A673 (cell line): ENCODE measurements around the gene TMEM255B. TPM values are rescaled to one million over a fixed set of nuclear protein-coding genes. Genes with fewer than 3 reads are reported as not detected.

Experiments used
- BruUV-seq: library from RNA; stranded (reverse); fragments of 400-500 nt; replicated peaks from 2 replicates; lab custom pipeline; 2021; lab: Mats Ljungman, UMichigan
- CTCF ChIA-PET: fragments of 300-600 bp; sonication (Branson Sonifier 250); formaldehyde crosslinking; loops from one replicate; lab custom pipeline; 2022; ENCODE audit warnings: antibody characterized with exemption; lab: Charles Lee
- POLR2A ChIA-PET: fragments of 300-600 bp; sonication (Branson Sonifier 250); formaldehyde crosslinking; loops from one replicate; lab custom pipeline; 2022; ENCODE audit warnings: antibody characterized with exemption; ENCODE audit not compliant: low non-redundant PET; lab: Charles Lee
- DNase-seq: peaks from one replicate; pipeline ENCODE4 v3.0.0-alpha.2; 2015; ENCODE audit warnings: low spot score
- H3K27ac ChIP-seq: fragments of 200-600 bp; sonication (generic); 2 replicates; pipeline ENCODE4 v1.5.1; 2016; ENCODE audit warnings: mixed run types, low read depth, mild to moderate bottlenecking, mixed read lengths, antibody characterized with exemption, low read length; ENCODE audit not compliant: poor library complexity, severe bottlenecking
- H3K27me3 ChIP-seq: fragments of 200-600 bp; sonication (generic); replicated peaks from 2 replicates; pipeline ENCODE4 v1.6.1; 2017; ENCODE audit warnings: mixed run types, low read depth, mild to moderate bottlenecking, mixed read lengths, antibody characterized with exemption, low read length; ENCODE audit not compliant: insufficient read depth, poor library complexity
- H3K36me3 ChIP-seq: fragments of 200-600 bp; sonication (generic); 2 replicates; pipeline ENCODE4 v1.6.1; 2016; ENCODE audit warnings: mixed run types, mild to moderate bottlenecking, mixed read lengths, antibody characterized with exemption, low read length; ENCODE audit not compliant: insufficient read depth, poor library complexity, severe bottlenecking
- H3K4me1 ChIP-seq: fragments of 200-600 bp; sonication (generic); 2 replicates; pipeline ENCODE4 v1.6.1; 2017; ENCODE audit warnings: mixed run types, mild to moderate bottlenecking, mixed read lengths, antibody characterized with exemption, low read length; ENCODE audit not compliant: insufficient read depth, poor library complexity, severe bottlenecking
- H3K4me3 ChIP-seq: fragments of 200-600 bp; sonication (generic); 2 replicates; pipeline ENCODE4 v1.5.1; 2016; ENCODE audit warnings: low read depth, mixed run types, mild to moderate bottlenecking, mixed read lengths, low read length; ENCODE audit not compliant: poor library complexity, severe bottlenecking
- H3K9me3 ChIP-seq: fragments of 200-600 bp; sonication (generic); 2 replicates; pipeline ENCODE4 v1.6.1; 2016; ENCODE audit warnings: mixed run types, low read depth, mild to moderate bottlenecking, mixed read lengths, antibody characterized with exemption, low read length; ENCODE audit not compliant: poor library complexity, severe bottlenecking
- EZH2 ChIP-seq: fragments of 200-600 bp; sonication (generic); IDR thresholded peaks from 2 replicates; pipeline ENCODE4 v1.6.1; 2017; ENCODE audit warnings: borderline replicate concordance, low read depth, mild to moderate bottlenecking, mixed read lengths, antibody characterized with exemption, low read length; ENCODE audit not compliant: poor library complexity, severe bottlenecking
- intact Hi-C: fragments of 100-400 bp; cut with micrococcal nuclease; formaldehyde crosslinking; loops from one replicate; pipeline ENCODE4 v1.10.0; 2022; ENCODE audit not compliant: unreplicated experiment
- total RNA-seq: library from RNA; stranded (reverse); gene quantifications from 2 replicates; pipeline ENCODE4 v1.2.3, GENCODE V29; 2021
- TF ChIP-seq, protein P1 (sequence below): fragments of 300-800, 200-600 bp; sonication (generic); conservative IDR thresholded peaks from 2 replicates; pipeline ENCODE4 v1.5.1; 2017; ENCODE audit warnings: low read depth, mild to moderate bottlenecking, antibody characterized with exemption, low read length, moderate library complexity, mixed read lengths

The TMEM255B gene
- total RNA-seq, 1 experiment from 2014 or later = 0.06 TPM

DNA sequence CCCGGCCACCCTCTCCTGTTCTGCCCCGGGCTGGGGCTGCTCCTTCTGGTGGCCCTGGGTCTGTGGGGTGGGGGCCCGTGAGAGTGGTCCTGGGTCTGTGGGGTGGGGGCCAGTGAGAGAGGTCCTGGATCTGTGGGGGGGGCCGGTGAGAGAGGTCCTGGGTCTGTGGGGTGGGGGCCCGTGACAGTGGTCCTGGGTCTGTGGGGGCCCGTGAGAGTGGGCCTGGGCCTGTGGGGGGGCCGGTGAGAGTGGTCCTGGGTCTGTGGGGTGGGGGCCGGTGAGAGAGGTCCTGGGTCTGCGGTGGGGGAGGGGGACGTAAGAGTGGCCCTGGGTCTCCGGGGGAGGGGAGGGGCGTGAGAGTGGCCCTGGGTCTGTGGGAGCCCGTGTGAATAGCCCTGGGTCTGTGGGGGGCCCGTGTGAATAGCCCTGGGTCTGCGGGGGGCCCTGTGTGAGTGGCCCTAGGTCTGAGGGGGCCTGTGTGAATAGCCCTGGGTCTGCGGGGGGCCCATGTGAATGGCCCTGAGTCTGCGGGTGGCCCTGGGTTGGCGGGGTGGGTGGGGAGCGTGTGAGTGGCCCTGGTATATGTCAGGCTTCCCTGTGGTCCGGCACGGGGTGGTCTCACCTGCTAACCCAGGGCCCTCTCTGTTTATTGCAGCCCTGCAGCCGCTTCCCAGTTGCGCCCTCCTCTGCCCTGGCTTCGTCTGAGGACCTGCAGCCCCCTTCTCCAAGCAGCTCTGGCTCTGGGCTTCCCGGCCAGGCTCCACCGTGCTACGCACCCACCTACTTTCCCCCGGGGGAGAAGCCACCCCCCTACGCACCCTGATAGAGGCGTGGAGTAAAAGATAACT, 52.3 kb downstream of the TMEM255B start:
- POLR2A ChIA-PET = no interaction called here
- no peak overlapping the region for H3K27ac ChIP-seq
- H3K4me3 ChIP-seq = no peak overlapping the region
- no peaks in the 10 kb centered on the region for H3K4me1 ChIP-seq
- no peaks in the 10 kb centered on the region for H3K27me3 ChIP-seq
- CTCF ChIA-PET = no interaction called here
- H3K9me3 ChIP-seq = peaks cover 5% of the 10 kb centered on the region
- intact Hi-C loops = no loop called here
- TF ChIP-seq, protein P1, sequence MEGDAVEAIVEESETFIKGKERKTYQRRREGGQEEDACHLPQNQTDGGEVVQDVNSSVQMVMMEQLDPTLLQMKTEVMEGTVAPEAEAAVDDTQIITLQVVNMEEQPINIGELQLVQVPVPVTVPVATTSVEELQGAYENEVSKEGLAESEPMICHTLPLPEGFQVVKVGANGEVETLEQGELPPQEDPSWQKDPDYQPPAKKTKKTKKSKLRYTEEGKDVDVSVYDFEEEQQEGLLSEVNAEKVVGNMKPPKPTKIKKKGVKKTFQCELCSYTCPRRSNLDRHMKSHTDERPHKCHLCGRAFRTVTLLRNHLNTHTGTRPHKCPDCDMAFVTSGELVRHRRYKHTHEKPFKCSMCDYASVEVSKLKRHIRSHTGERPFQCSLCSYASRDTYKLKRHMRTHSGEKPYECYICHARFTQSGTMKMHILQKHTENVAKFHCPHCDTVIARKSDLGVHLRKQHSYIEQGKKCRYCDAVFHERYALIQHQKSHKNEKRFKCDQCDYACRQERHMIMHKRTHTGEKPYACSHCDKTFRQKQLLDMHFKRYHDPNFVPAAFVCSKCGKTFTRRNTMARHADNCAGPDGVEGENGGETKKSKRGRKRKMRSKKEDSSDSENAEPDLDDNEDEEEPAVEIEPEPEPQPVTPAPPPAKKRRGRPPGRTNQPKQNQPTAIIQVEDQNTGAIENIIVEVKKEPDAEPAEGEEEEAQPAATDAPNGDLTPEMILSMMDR = no peak
- no peak for TF ChIP-seq EZH2
- no peak for DNase-seq
- no peaks in the 10 kb centered on the region for H3K36me3 ChIP-seq
- BruUV-seq = no TSS peak

DNA sequence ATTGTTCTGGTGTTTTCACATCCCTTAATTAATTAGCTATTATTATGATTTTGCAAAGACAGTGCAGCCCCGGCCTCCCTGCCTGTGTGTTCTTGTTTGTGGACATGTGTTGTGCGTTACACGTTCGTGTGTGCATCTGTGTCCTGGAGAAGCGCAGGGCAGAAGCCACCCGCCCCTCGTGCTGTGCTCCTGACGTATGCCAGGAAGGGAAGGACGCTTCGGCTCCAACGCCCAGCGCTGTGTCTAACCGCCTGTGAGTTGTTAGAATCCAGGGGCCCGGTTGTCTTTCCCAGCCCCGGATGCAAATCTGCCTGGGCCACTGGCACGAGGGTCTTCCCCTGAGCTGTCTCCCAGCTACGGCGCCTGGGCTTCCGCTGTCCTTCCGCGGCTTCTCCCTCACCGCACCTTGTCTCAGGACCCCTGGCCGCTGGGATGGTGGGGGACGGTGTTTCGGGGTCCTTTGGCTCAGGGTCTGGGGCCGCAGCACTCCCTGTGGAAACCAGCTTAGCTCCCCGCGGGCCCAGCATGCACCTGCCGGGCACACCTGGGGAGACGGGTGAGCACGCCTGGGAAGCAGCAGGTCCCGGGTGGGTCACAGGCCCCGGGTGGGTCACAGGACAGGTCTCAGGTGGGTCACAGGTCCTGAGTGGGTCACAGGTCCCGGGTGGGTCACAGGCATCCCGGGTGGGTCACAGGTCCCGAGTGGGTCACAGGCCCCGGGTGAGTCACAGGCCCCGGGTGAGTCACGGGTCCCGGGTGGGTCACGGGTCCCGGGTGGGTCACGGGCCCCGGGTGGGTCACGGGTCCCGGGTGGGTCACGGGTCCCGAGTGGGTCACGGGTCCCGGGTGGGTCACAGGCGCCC, 53.4 kb downstream of the TMEM255B start:
- Histone ChIP-seq H3K4me3 (no peak overlapping the region), H3K36me3 (no peaks in the 10 kb centered on the region), H3K27me3 (no peaks in the 10 kb centered on the region), H3K27ac (no peak overlapping the region), H3K9me3 (peaks cover 5% of the 10 kb centered on the region), H3K4me1 (no peaks in the 10 kb centered on the region)
- intact Hi-C loops = no loop called here
- TF ChIP-seq, protein P1 = no peak
- no peak for TF ChIP-seq EZH2
- ChIA-PET POLR2A (no interaction called here), CTCF (no interaction called here)
- DNase-seq = no peak
- BruUV-seq = no TSS peak

DNA sequence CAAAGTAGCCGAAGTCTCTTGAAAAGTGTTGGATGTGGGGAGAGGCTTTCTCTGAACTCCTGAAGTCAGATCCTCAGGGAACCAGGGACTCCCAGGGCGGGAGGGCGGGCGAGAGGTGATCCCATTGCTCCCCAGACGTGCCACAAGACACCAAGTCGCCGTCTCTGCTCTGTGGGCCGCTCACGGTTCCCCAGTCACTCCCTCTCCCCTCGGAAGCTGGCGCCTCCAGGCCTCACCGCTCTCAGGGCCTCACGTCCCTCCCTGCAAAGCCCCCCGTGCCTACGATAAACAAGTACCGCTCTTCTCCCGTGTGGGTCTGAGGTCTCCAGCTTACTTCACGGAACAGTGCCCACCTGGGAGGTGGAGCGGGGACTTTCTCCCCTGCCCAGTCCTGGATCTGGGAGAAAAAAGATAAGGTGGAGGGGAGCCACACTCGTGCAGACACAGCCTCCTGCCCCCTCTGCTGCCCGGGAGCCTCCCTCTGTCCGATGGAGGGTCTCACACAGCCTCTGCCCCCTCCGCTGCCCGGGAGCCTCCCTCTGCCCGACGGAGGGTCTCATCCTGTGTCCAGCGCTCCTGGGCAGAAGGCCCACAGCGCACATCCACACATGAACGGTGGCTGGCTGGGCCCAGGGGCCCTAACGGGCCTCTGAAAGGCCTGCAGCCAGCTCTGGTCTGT, 54.2 kb downstream of the TMEM255B start:
- Histone ChIP-seq H3K4me1 (no peaks in the 10 kb centered on the region), H3K4me3 (no peak overlapping the region), H3K27ac (no peak overlapping the region), H3K36me3 (no peaks in the 10 kb centered on the region), H3K9me3 (peaks cover 4% of the 10 kb centered on the region), H3K27me3 (no peaks in the 10 kb centered on the region)
- ChIA-PET POLR2A (no interaction called here), CTCF (no interaction called here)
- TF ChIP-seq, protein P1 = no peak
- TF ChIP-seq EZH2 = no peak
- intact Hi-C loops = no loop called here
- DNase-seq = no peak
- BruUV-seq = no TSS peak
